WERI-Rb-1 (cell line): ENCODE measurements around the gene SLC44A2.

Experiments used
- DNase-seq: peaks from one replicate; pipeline ENCODE4 v3.0.0-alpha.2; 2020
- H3K27ac ChIP-seq: fragments of 250-450 bp; sonication (Bioruptor Pico); 2 replicates; pipeline ENCODE4 v1.5.1; 2020; ENCODE audit warnings: mild to moderate bottlenecking, moderate library complexity
- H3K27me3 ChIP-seq: fragments of 250-450 bp; sonication (Bioruptor Pico); 2 replicates; pipeline ENCODE4 v1.5.1; 2021; ENCODE audit warnings: mild to moderate bottlenecking, low read depth, moderate library complexity; ENCODE audit not compliant: insufficient read depth, severe bottlenecking
- H3K36me3 ChIP-seq: fragments of 250-450 bp; sonication (Bioruptor Pico); 2 replicates; pipeline ENCODE4 v1.5.1; 2020; ENCODE audit warnings: mild to moderate bottlenecking, moderate library complexity
- H3K4me3 ChIP-seq: 2 replicates; pipeline ENCODE4 v1.5.1; 2011; ENCODE audit warnings: low read depth, mild to moderate bottlenecking, control low read depth, low read length
- H3K9me3 ChIP-seq: fragments of 250-450 bp; sonication (Bioruptor Pico); 2 replicates; pipeline ENCODE4 v1.5.1; 2021; ENCODE audit warnings: mild to moderate bottlenecking, moderate library complexity; ENCODE audit not compliant: severe bottlenecking
- CTCF ChIP-seq: IDR thresholded peaks from 2 replicates; pipeline ENCODE4 v1.5.1; 2011; ENCODE audit warnings: low read depth, mild to moderate bottlenecking, control low read depth, inconsistent platforms, low read length

SLC44A2 gene

GRCh38 chr19:10600149-10600548, 25.2 kb upstream of the SLC44A2 start:
- no peaks in the 10 kb centered on the region for H3K27me3 ChIP-seq
- H3K9me3 ChIP-seq, result no peaks in the 10 kb centered on the region
- H3K27ac ChIP-seq, result no peak overlapping the region
- TF ChIP-seq CTCF, result no peak
- DNase-seq, result no peak
- no peaks in the 10 kb centered on the region for H3K36me3 ChIP-seq
- H3K4me3 ChIP-seq, result no peak overlapping the region

- no peak overlapping the region for H3K27ac ChIP-seq
- no peaks in the 10 kb centered on the region for H3K36me3 ChIP-seq
- H3K4me3 ChIP-seq, result peak overlapping the region; percentile 2; the same call in 1 of the 2 replicates
- DNase-seq, result no peak
- TF ChIP-seq CTCF, result no peak
- H3K9me3 ChIP-seq, result no peaks in the 10 kb centered on the region
- no peaks in the 10 kb centered on the region for H3K27me3 ChIP-seq
These were observed 23.4 kb upstream of the SLC44A2 start for GRCh38 chr19:10601999-10602329.

GRCh38 chr19:10602330-10603083, 22.8 kb upstream of the SLC44A2 start:
- no peaks in the 10 kb centered on the region for H3K36me3 ChIP-seq

GRCh38 chr19:10603084-10603872, 22.1 kb upstream of the SLC44A2 start:
- DNase-seq, result no peak

More at GRCh38 chr19:10602330-10603083, 22.8 kb upstream of the SLC44A2 start:
- TF ChIP-seq CTCF, result no peak
- Histone ChIP-seq H3K9me3 (no peaks in the 10 kb centered on the region), H3K4me3 (peak overlapping the region; percentile 69), H3K27ac (peak overlapping the region; percentile 37; the same call in 1 of the 2 replicates), H3K27me3 (no peaks in the 10 kb centered on the region)
- DNase-seq, result peak; percentile 77

GRCh38 chr19:10603873-10604459, 21.4 kb upstream of the SLC44A2 start:
- H3K27me3 ChIP-seq, result no peaks in the 10 kb centered on the region
- no peak overlapping the region for H3K27ac ChIP-seq
- no peak overlapping the region for H3K4me3 ChIP-seq
- no peak for TF ChIP-seq CTCF
- no peaks in the 10 kb centered on the region for H3K36me3 ChIP-seq
- no peak for DNase-seq
- no peaks in the 10 kb centered on the region for H3K9me3 ChIP-seq

More at GRCh38 chr19:10603084-10603872, 22.1 kb upstream of the SLC44A2 start:
- TF ChIP-seq CTCF, result no peak
- Histone ChIP-seq H3K36me3 (no peaks in the 10 kb centered on the region), H3K27ac (no peak overlapping the region), H3K4me3 (peak overlapping the region; percentile 69), H3K9me3 (no peaks in the 10 kb centered on the region), H3K27me3 (no peaks in the 10 kb centered on the region)
